Activated CD4-positive, CD25-positive, alpha-beta regulatory T cell treated with anti-CD3 and anti-CD28 coated beads, Interleukin-2, amount 50 U/mL, for 72 hours (primary cell): ENCODE results near the gene SLC6A6.
"Not testable (repeated sequence)": the region's sequence is repeated elsewhere in the genome, so short reads cannot be mapped to it uniquely, and the experiment has no call there.

ENCODE experiments used
- DNase-seq: peaks from one replicate; pipeline ENCODE4 v3.0.0; 2021

Gene SLC6A6

DNA sequence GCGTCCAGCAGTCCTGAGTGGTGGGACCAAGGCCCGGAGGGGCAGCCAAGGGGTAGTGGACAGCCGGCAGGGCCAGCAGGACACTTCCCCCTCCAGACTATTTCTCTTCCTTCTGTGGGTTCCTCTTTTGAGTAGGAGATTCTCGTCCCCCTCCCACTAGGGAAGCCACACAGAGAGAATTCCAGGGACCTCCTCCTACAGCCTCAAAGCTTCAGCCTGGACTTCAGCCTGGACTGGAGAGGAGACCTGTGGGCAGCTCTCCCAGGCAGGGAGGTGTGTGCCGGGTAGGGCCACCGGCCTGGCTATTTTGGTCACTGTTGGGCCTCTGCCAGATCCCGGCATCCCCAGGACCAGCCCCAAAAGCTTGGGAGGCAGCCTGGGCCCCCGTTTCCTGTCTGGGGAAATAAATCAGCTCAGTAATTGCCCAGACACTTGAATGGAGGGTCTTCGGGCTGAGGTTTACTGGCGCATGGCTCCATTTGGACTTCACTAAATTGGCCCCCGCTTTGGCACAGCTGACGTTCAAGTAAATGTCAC lies 1.3 kb downstream of the SLC6A6 start:
- no peak for DNase-seq

DNA sequence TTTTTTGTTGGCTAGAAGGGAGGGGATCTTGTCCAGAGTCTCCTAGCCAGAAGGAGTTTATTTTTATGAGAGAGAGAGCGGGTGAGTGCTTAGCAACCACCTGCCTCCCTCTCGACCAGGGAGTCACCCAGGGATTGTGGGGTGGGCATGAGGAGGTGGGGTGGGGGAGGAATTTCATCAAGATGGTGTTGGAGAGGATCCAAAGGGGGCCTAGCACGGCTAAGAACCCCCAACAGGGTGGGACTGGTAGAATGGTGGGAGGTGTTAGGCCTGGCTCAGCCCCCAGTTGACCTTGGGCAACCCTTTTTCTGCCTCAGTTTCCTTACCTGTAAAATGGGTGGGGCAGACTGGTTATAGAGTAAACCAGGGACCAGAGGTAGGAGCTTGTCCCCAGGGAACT lies 1.8 kb downstream of the SLC6A6 start:
- DNase-seq = no peak

- no peak for DNase-seq
Observed at GRCh38 chr3:14404631-14405359, 2.4 kb downstream of the SLC6A6 start.

DNA sequence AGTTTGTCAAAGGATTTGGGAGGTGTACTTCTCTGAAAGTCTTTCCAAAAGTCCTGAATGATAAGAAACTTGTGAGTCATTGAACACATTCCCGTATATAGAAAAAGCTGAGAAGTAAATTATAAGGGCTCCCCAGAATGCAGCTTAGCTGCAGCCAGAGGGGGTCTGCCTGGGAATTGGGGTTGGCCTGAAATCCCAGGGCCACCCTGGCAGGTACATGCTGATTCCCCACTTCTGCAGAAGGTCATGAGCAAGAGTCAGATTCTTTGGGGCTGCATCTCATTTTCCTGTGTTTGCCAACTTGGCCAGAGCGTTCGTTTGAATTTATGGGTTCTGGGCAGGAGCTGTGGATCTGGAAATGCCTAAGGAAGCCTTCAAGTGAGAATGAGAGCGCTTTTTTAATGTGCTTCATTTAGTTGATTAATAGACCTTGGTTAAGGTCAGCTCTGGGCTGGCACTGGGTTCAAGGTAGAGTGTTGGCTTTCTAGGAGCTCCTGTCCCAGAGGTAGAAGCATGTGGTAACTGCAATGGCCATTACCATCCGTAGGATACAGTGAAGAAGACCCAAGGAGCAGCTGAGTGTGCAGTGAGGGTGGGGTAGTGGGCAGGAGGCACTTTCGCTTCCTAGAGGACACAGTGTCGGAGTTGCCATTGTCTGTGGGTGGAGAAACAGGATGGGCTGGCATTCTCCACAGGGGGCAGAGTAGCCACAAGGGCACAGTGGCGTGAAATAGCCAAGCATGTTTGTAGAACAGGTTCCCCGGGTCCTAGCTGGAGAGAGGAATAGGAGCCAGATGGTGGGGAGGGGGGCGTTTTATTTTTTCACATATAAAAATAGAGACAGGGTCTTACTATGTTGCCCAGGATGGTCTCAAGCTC lies 3.2 kb downstream of the SLC6A6 start:
- DNase-seq = no peak

DNA sequence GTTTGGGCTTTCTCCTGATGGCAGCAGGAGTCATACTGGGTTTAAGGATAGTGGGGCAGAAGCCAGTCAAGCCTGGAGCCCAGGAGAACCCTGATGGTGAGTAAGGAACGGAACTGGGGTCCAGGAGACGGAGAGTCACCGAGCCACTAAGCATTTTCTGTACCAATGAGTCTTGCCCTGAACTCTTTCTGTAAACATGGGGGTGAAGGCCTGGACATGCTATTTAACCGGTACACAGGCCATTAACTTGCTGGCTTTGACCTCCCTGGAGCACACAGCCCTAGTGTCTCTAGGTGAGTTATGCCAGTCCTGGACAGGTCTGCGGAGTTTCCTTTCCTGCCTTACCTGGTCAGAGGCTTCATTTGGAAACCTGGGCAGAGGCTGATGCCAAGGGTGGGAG lies 3.9 kb downstream of the SLC6A6 start:
- DNase-seq = no peak

DNA sequence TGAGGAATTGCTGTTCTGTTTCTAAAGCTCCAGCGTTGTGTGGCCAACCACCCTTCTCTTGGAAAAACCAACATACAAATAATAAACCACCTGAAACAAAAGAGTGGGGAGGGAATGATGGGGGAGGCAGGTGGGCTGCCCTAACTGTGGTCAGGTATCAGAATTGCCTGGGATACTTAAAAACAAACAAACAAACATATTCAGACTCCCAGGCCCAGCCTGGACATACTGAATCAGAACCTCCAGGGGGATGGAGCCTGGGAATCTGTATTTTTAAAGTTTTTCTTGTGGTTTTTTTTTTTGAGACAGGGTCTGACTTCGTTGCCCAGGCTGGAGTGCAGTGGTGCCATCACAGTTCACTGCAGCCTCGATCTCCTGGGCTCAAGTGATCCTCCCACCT lies 4.4 kb downstream of the SLC6A6 start:
- DNase-seq = no peak

DNA sequence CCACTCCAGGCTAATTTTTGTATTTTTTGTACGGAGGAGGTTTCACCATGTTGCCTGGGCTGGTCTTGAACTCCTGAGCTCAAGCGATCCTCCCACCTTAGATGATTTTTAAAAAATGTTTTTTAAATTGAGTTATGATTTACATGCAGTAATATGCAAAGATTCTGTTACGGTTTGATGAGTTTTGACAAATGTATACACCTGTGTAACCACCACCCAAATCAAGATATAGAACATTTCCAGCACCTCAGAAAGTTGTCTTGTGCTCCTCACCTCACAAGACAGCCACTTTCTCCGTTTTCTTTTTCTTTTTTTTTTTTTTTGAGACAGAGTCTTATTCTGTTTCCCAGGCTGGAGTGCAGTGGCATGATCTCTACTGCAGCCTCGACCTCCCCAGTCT lies 4.8 kb downstream of the SLC6A6 start:
- DNase-seq = no peak

GRCh38 chr3:14409779-14410063 lies 7.3 kb downstream of the SLC6A6 start:
- DNase-seq = not testable (repeated sequence)

DNA sequence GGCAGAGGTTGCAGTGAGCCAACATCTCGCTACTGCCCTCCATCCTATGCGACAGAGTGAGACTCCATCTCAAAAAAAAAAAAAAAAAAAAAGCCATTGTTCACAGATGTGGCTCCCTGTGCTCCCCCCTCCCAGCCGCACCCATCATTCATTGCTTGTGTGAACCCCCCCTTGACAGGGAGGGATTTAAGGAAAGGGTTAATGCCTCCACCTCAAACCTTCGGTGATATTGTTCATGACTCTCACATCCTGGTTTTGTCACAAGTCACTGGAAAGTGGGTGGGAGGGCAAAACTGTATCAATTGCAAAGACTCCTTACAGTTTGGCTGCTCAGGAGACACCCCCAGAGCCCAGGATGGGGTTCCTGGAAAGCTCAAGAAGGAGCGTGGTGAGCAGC lies 7.7 kb downstream of the SLC6A6 start:
- no peak for DNase-seq

- no peak for DNase-seq
Observed at GRCh38 chr3:14410503-14411165, 8.2 kb downstream of the SLC6A6 start.

GRCh38 chr3:14411166-14411526 lies 8.7 kb downstream of the SLC6A6 start:
- no peak for DNase-seq

DNA sequence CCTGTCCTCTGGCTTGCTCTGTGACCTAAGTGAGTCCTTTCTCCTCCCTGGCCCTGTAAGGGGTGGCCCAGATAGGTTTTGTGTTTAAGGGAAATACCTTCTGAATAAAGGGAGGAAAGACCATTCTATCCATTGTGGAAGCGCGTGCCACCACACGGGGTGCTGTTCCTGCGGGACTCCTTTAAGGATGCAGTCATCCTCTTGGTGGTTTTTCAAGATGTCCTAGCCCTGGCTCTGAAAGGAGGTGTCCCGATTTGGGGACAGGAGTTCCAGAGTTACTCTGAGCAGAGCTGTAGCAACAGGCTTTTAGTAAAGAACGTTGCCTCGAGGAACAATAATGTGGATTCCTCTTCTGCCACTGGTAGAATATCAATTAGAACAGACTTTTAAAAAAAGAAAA lies 9.6 kb downstream of the SLC6A6 start:
- DNase-seq = no peak

- no peak for DNase-seq
Observed at GRCh38 chr3:14412831-14413380, 10.5 kb downstream of the SLC6A6 start.

GRCh38 chr3:14413381-14414071 lies 11.1 kb downstream of the SLC6A6 start:
- DNase-seq = no peak

DNA sequence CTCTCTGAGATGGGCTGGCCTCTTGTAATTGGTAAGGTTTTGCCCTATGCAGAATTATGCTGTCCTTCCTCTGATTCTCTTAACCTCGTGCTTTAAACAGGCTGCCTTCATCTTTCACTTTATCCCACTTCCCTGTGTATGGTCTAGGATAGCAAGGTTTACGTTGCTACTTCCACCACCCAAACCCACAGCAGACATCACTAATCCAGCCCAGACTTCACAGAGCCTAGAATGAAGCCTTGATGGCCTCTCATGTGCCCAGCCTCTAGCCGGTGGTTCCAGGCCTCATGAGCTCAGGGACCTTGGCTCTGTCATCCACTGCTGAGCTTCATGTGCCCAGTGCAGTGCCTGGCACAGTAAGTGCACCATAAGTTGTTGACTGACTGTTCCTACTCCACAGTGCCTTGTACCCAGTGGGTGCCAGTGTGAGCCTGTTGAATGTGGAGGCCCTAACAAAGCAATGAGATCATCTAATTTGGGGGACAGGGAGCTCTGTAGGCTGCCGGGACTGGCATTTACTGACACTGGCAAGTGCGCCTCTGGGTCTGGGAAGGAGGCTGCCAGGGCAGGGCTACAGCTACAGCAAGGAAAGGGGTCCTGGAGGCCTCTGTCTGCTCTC lies 12.5 kb downstream of the SLC6A6 start:
- DNase-seq = no peak

GRCh38 chr3:14415501-14415900 lies 13.1 kb downstream of the SLC6A6 start:
- DNase-seq = no peak

DNA sequence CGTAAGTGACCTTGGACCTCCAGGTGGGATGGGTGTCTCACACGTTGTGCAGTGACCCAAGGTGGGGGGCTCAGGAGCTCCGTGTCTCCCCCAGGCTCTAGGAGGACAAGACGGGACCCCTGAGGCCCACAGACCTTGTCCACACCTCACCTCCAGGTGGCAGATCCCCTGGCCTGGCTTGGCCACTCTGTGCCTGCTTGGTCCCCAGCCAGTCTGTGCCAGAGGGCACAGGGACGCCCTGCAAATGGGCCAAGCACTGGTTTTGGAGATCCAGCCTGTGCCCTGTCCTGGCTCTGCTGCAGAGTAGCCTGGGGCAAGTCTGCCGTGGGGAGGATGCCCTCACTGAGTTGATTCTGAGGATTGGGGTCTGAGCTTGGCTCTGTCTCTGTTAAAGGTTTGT lies 14.0 kb downstream of the SLC6A6 start:
- no peak for DNase-seq

- DNase-seq = no peak
Observed at GRCh38 chr3:14418296-14419250, 16.2 kb downstream of the SLC6A6 start.

- DNase-seq = no peak
Observed at GRCh38 chr3:14422016-14422963, 19.9 kb downstream of the SLC6A6 start.

DNA sequence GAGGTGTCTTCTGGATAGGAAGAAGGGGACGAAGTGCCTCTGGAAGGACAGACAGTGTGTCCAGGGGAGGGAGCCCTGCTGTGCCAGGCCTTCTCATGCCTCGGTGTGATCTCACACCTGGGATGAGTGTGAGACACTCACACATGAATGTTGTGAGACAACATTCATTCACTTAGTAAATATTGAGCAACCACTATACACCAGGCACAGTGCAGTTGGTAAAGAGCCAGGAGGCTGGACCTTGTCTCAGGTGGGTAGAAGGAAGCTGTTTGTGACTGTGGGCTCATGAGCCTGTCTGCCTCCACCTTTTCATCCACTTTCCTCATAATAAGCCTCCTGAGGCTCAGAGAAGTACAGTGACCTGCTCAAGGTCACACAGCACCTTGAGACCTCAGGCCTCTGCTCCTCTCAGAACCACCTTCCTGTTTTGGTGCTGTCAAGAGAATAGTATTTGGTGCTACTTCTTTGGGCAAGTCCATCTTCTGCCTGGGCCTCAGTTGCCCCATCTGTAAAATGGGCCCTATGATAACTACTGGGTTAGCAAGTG lies 20.9 kb downstream of the SLC6A6 start:
- no peak for DNase-seq
